AG09309 (cell line): ENCODE data around the gene ZBTB11.
"Not testable (repeated sequence)": the region's sequence is repeated elsewhere in the genome, so short reads cannot be mapped to it uniquely, and the experiment has no call there.

ENCODE experiments used
- DNase-seq: peaks from one replicate; pipeline ENCODE4 v3.0.0-alpha.2; 2010; ENCODE audit warnings: low read depth
- H3K4me3 ChIP-seq: 2 replicates; pipeline ENCODE4 v1.5.1; 2011; ENCODE audit warnings: mild to moderate bottlenecking, low read depth, low read length, moderate library complexity; ENCODE audit not compliant: control insufficient read depth
- CTCF ChIP-seq: IDR thresholded peaks from 2 replicates; pipeline ENCODE4 v1.5.1; 2011; ENCODE audit warnings: mild to moderate bottlenecking, low read depth, low read length, inconsistent platforms; ENCODE audit not compliant: insufficient read depth, control insufficient read depth; ENCODE audit errors: missing control alignments

ZBTB11 gene

DNA sequence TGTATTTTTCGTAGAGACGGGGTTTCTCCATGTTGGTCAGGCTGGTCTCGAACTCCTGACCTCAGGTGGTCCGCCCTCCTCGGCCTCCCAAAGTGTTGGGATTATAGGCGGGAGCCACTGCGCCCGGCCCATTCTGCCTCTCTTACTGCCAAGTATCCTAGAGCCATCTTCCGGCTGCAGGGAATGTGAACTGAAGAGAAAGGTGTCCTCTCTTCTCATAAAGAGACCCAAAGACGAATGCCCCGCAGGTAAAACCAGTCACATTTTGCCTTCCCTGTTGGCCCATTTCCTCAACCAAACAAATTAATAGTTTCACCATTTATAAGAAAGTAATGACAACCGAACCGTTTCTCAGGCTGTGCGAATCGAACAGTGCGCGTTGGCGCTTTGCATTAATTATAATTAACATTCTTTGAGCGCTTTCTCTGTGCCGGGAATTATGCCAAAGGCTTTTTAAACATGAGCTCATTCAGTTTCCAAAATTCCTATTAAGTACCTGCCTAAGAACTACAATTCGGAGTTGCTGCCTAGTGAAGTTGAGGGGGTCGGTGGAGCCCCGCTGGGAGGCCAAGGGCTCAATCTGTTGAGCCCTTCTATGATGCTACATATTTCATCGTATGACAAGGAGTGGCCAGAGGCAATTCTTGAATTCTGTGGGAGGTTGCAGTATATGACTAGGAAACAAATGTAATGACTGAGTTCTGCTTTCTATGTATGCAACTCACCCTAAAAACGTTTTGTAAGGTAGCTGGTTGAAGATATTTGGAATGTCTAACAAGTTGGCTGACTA is 10.4 kb upstream of the ZBTB11 start:
- H3K4me3 ChIP-seq = peak overlapping the region; percentile 37
- no peak for TF ChIP-seq CTCF
- no peak for DNase-seq

DNA sequence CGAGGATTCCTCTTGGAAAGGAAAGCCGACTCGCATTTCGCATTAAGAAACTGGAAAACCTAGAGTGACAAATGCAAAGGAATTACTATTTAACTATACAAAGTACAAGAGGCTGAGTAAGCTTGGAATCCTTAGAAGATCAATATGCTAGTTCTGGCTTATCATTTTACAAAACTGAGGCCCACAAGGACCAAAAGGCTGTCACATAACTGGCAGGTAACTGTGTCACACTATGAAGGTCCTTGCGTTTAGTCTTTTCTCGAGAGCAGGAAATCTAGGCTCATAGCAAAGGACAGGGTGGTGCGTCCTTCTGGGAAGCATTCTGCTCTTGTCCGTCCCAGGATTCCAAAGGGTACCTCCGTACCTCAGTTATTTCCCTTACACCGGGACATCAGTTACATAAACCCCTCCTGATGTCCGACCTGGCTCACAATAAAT is 9.0 kb upstream of the ZBTB11 start:
- peak overlapping the region; percentile 78 for H3K4me3 ChIP-seq
- no peak for DNase-seq
- no peak for TF ChIP-seq CTCF

DNA sequence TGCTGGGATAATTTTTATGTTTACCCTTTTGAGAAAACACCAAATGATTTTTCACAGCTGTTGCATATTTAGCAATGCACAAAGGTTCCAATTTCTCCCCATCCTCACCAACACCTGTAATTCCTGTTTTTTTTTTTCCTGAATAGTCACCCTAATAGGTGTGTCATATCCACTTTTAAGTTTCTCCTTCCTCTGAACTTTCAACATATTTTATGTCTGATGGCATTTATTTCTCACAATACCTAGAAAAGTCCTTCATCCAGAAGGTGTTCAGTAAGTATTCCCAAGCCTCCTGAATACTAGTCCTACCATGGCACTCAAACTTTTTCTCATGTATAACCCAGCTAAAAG is 8.1 kb upstream of the ZBTB11 start:
- DNase-seq = no peak
- TF ChIP-seq CTCF = no peak
- H3K4me3 ChIP-seq = peak overlapping the region; percentile 78

DNA sequence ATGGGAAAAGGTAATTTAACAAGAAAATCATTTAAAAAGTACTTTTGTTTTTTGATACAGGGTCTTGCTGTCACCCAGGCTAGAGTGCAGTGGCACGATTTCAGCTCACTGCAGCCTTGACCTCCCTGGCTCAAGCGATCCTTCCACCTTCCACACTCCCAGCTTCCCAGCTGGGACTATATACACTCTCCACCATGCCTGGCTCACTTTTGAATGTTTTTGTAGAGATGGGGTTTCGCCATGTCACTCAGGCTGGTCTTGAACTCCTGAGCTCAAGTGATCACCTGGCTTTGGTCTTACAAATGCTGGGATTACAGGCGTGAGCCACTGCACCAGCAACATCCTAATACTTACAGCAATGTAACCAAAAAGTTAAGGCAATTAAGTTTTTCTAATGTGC is 3.5 kb upstream of the ZBTB11 start:
- no peak overlapping the region for H3K4me3 ChIP-seq
- DNase-seq = no peak
- no peak for TF ChIP-seq CTCF

DNA sequence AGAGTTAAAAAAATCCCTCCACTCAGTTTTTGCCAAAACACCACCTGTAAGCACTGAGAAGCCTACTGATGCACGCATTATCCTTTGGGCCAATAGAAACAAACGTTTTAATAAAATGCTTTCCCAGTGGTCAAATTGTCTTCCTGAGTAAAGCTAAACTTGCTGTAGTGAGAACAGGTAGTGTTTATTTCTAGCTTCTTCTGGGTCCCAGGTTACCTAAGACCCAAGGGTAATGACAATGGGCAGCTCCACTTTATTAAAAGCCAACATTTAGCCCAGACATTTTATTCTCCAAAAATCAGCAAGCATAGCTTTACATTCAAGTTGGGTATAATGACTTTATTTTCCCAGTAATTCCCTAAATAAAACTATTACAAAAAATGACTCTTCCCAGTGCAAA is 1.9 kb upstream of the ZBTB11 start:
- H3K4me3 ChIP-seq, DNase-seq: not testable (repeated sequence)

DNA sequence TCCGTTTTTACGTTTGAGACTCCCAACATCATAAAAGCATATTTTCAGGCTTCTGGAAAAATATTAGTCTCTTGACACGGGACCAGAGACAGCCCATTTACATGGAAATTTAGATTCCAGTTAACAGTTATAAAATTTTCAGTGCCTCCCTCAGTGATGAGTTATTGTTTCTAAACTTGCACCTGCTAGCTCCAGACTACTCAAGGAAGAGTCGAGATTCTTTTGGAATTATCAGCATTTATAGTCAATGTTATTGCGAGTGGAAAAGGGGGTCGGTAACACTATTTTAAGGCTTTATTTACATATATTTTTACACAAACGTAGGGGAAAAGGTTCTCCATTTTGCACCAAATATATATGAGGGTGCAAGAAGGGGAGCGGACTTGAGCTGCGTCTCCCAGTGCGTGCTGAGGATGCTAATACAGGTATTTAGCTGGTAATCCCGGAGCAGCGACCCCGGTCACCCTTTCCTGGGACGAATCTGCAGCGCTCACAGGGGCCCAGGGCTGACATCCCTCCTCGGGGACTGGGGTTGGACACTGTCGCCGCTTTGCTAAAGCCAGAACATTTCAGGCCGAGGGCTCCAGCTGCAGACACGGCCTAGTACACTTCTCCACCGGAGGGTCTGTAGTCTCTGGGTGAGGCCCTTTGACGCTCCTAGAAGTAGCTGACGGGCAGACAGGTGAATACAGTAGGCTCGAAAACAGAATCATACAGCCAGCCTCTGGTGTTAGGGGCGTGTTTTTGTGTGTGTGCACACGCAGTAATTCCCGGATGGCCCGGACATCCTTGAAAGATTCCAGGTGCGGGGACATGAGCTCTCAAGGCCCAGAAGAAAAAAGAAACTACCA is 729 bp upstream of the ZBTB11 start:
- DNase-seq = no peak
- no peak for TF ChIP-seq CTCF
- H3K4me3 ChIP-seq = peak overlapping the region; percentile 12

GRCh38 chr3:101676216-101676764 is 642 bp downstream of the ZBTB11 start:
- H3K4me3 ChIP-seq = peak overlapping the region; percentile 99
- peak; percentile 1 for TF ChIP-seq CTCF
- peak; percentile 82 for DNase-seq
